Measurements from ENCODE around the gene SGIP1.

GRCh38 chr1:66598670-66599069 lies 64.7 kb downstream of the SGIP1 start:
- TF ChIP-seq, protein P1, sequence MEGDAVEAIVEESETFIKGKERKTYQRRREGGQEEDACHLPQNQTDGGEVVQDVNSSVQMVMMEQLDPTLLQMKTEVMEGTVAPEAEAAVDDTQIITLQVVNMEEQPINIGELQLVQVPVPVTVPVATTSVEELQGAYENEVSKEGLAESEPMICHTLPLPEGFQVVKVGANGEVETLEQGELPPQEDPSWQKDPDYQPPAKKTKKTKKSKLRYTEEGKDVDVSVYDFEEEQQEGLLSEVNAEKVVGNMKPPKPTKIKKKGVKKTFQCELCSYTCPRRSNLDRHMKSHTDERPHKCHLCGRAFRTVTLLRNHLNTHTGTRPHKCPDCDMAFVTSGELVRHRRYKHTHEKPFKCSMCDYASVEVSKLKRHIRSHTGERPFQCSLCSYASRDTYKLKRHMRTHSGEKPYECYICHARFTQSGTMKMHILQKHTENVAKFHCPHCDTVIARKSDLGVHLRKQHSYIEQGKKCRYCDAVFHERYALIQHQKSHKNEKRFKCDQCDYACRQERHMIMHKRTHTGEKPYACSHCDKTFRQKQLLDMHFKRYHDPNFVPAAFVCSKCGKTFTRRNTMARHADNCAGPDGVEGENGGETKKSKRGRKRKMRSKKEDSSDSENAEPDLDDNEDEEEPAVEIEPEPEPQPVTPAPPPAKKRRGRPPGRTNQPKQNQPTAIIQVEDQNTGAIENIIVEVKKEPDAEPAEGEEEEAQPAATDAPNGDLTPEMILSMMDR (IDR thresholded peaks at IDR 0.05), result no peak
- TF ChIP-seq EZH2 (IDR thresholded peaks at IDR 0.05) (no peak), EZH2phosphoT487 (IDR thresholded peaks at IDR 0.05) (no peak)

Measured in neural progenitor cell (in vitro differentiated cells).